Smooth muscle cell of the brain vasculature (primary cell): ENCODE data around the gene UFSP2.

Experiments used
- DNase-seq: peaks from one replicate; pipeline ENCODE4 v3.0.0-alpha.2; 2012; ENCODE audit warnings: low read depth, low spot score

UFSP2 gene

DNA sequence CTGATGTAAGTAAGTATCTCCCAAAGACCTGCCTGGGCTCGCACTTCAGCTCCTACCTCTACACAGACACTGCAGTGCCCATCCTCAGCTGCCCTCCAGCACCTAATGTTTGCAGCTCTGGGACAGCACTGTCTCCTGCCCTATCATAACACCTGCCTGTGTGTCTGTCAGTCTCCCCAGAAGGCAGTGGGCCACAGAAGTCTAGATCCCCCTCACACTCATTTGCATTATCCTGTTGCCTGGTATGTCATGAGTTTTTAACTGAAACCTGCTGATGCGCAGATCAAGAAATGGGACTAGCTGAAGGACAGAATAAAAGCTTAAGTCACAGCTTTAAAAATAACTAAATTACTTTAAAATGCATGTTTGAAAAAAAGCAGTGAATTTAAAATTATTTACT is 73.0 kb downstream of the UFSP2 start:
- DNase-seq: no peak

GRCh38 chr4:185352202-185352601 is 73.6 kb downstream of the UFSP2 start:
- DNase-seq: no peak

DNA sequence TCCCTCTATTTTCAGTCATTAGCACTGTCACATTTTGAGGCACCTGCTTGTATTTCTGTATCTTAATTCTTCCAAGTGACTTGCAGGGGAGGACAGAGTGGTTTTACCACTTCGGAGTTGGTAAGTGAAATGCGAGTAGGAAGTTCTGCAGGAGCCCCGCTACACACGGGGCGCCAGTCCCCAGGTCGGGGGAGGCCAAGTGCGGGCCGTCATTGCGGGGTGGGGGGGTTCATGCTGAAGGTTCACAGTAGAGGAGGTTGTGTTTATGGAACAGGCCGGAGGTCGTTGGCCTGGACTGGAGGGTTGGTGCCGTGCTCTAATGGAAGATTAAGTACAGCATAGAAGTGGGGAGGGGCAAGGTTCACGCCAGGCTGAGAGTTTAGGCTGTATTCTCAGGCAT is 74.1 kb downstream of the UFSP2 start:
- no peak for DNase-seq
